Keratinocyte (primary cell): ENCODE measurements around the gene SOX10. TPM values are rescaled to one million over a fixed set of nuclear protein-coding genes. Genes with fewer than 3 reads are reported as not detected.

ENCODE experiments used
- DNase-seq: peaks from one replicate; pipeline ENCODE4 v3.0.0-alpha.2; 2011; ENCODE audit warnings: low read depth, missing footprints, low spot score
- FAIRE-seq: peaks from 2 replicates; lab custom pipeline; 2011; peaks lifted over from hg19 to GRCh38; lab: Jason Lieb, UNC
- H2AFZ ChIP-seq: 2 replicates; pipeline ENCODE4 v1.6.0; 2012; ENCODE audit warnings: low read length, control low read depth, inconsistent platforms; ENCODE audit not compliant: control insufficient read depth
- H3K27ac ChIP-seq: 2 replicates; pipeline ENCODE4 v1.5.1; 2011; ENCODE audit warnings: low read length; ENCODE audit not compliant: control insufficient read depth, insufficient read depth
- H3K27me3 ChIP-seq: 3 replicates; pipeline ENCODE4 v1.6.0; 2011; ENCODE audit warnings: low read length; ENCODE audit not compliant: control insufficient read depth, insufficient read depth; ENCODE audit errors: extremely low read depth
- H3K36me3 ChIP-seq, 2 experiments: 2 replicates in 1 of 2; 3 replicates in 1 of 2; pipeline ENCODE4 v1.5.1; 2011; ENCODE audit warnings: low read length in 2 of 2, mild to moderate bottlenecking in 1 of 2; ENCODE audit not compliant: control insufficient read depth in 2 of 2, insufficient read depth in 2 of 2; ENCODE audit errors: extremely low read depth in 1 of 2
- H3K4me1 ChIP-seq: 3 replicates; pipeline ENCODE4 v1.5.1; 2011; ENCODE audit warnings: low read length; ENCODE audit not compliant: control insufficient read depth, insufficient read depth; ENCODE audit errors: extremely low read depth
- H3K4me2 ChIP-seq: 3 replicates; pipeline ENCODE4 v1.6.0; 2011; ENCODE audit warnings: low read depth, low read length; ENCODE audit not compliant: control insufficient read depth, insufficient read depth; ENCODE audit errors: extremely low read depth
- H3K4me3 ChIP-seq, 3 experiments: fragments of 200-600 bp in 1 of 3; sonication (generic) in 1 of 3; 2 replicates in 2 of 3; 3 replicates in 1 of 3; pipeline ENCODE4 v1.5.1; 2011 to 2016; ENCODE audit warnings: low read length in 3 of 3, mild to moderate bottlenecking in 3 of 3, control low read depth in 2 of 3, inconsistent platforms in 1 of 3, low read depth in 1 of 3, mixed read lengths in 1 of 3, mixed run types in 1 of 3, moderate library complexity in 1 of 3; ENCODE audit not compliant: control insufficient read depth in 2 of 3, insufficient read depth in 2 of 3; ENCODE audit errors: extremely low read depth in 1 of 3
- H3K79me2 ChIP-seq: 2 replicates; pipeline ENCODE4 v1.6.0; 2012; ENCODE audit warnings: low read length; ENCODE audit not compliant: control insufficient read depth, insufficient read depth
- H3K9ac ChIP-seq: 3 replicates; pipeline ENCODE4 v1.6.0; 2011; ENCODE audit warnings: low read length; ENCODE audit not compliant: control insufficient read depth, insufficient read depth; ENCODE audit errors: extremely low read depth
- H3K9me1 ChIP-seq: 3 replicates; pipeline ENCODE4 v1.6.0; 2011; ENCODE audit warnings: low read length; ENCODE audit not compliant: control insufficient read depth, insufficient read depth; ENCODE audit errors: extremely low read depth
- H3K9me3 ChIP-seq: 2 replicates; pipeline ENCODE4 v1.5.1; 2012; ENCODE audit warnings: low read depth, low read length; ENCODE audit not compliant: control insufficient read depth
- H4K20me1 ChIP-seq: 3 replicates; pipeline ENCODE4 v1.6.0; 2011; ENCODE audit warnings: low read length; ENCODE audit not compliant: control insufficient read depth, insufficient read depth; ENCODE audit errors: extremely low read depth
- EZH2 ChIP-seq: IDR thresholded peaks from one replicate; pipeline ENCODE4 v1.6.1; 2012; ENCODE audit warnings: inconsistent platforms, mild to moderate bottlenecking, low read length, moderate library complexity
- dilution Hi-C: fragments of 300-500 bp; cut with MboI; formaldehyde crosslinking; loops from one replicate; pipeline ENCODE4 v1.7.0; 2020; ENCODE audit warnings: low sequenced_read_pairs; ENCODE audit not compliant: extremely low pct_ligation_motif_present
- polyA plus RNA-seq, 5 experiments: library from polyadenylated mRNA; depleted of rRNA in 3 of 5; stranded (reverse) in 3 of 5; stranded (forward) in 1 of 5; unstranded in 1 of 5; fragments of >200 nt; gene quantifications; 1 replicate in 1 of 5; 2 replicates in 3 of 5; 3 replicates in 1 of 5; pipeline versions ENCODE4 v1.2.1 to v1.2.3, GENCODE V29; 2011 to 2012; ENCODE audit warnings: missing spikeins in 2 of 5, low read depth in 1 of 5, low replicate concordance in 1 of 5
- TF ChIP-seq, protein P1 (sequence below), 3 experiments: IDR thresholded peaks in 1 of 3; conservative IDR thresholded peaks in 1 of 3; optimal IDR thresholded peaks in 1 of 3; 2 replicates in 2 of 3; 3 replicates in 1 of 3; pipeline versions ENCODE3 to v1.5.1; 2011; ENCODE audit warnings: low read length in 3 of 3, mild to moderate bottlenecking in 3 of 3, moderate library complexity in 2 of 3, control low read depth in 1 of 3, inconsistent platforms in 1 of 3; ENCODE audit not compliant: insufficient read depth in 2 of 3; ENCODE audit errors: extremely low read depth in 1 of 3

Gene SOX10
- polyA plus RNA-seq, 1 donor (not counting 4 experiments of a cell fraction or from before 2014, with no cell fraction given), result not detected

GRCh38 chr22:38029370-38029769 is 45.0 kb upstream of the SOX10 start:
- Histone ChIP-seq H3K9me1 (no peaks in the 10 kb centered on the region), H3K4me1 (peaks cover 4% of the 10 kb centered on the region), H3K79me2 (no peaks in the 10 kb centered on the region), H3K27me3 (peaks cover 6% of the 10 kb centered on the region), H2AFZ (no peak overlapping the region), H3K27ac (no peak overlapping the region), H3K36me3 (no peaks in the 10 kb centered on the region), H3K9me3 (no peaks in the 10 kb centered on the region), H3K9ac (no peak overlapping the region), H3K4me2 (no peak overlapping the region), H3K4me3 (no peak overlapping the region), H4K20me1 (no peaks in the 10 kb centered on the region)
- TF ChIP-seq, protein P1, sequence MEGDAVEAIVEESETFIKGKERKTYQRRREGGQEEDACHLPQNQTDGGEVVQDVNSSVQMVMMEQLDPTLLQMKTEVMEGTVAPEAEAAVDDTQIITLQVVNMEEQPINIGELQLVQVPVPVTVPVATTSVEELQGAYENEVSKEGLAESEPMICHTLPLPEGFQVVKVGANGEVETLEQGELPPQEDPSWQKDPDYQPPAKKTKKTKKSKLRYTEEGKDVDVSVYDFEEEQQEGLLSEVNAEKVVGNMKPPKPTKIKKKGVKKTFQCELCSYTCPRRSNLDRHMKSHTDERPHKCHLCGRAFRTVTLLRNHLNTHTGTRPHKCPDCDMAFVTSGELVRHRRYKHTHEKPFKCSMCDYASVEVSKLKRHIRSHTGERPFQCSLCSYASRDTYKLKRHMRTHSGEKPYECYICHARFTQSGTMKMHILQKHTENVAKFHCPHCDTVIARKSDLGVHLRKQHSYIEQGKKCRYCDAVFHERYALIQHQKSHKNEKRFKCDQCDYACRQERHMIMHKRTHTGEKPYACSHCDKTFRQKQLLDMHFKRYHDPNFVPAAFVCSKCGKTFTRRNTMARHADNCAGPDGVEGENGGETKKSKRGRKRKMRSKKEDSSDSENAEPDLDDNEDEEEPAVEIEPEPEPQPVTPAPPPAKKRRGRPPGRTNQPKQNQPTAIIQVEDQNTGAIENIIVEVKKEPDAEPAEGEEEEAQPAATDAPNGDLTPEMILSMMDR (optimal IDR thresholded peaks at IDR 0.05 in 1 of 3, IDR thresholded peaks at IDR 0.05 in 1 of 3, conservative IDR thresholded peaks at IDR 0.05 in 1 of 3; ENCODE audit: extremely low read depth in 1 of 3, insufficient read depth in 2 of 3, low read length in 3 of 3), result no peak
- TF ChIP-seq EZH2, result no peak
- no peak for FAIRE-seq
- dilution Hi-C loops, result no loop called here
- DNase-seq, result no peak

DNA sequence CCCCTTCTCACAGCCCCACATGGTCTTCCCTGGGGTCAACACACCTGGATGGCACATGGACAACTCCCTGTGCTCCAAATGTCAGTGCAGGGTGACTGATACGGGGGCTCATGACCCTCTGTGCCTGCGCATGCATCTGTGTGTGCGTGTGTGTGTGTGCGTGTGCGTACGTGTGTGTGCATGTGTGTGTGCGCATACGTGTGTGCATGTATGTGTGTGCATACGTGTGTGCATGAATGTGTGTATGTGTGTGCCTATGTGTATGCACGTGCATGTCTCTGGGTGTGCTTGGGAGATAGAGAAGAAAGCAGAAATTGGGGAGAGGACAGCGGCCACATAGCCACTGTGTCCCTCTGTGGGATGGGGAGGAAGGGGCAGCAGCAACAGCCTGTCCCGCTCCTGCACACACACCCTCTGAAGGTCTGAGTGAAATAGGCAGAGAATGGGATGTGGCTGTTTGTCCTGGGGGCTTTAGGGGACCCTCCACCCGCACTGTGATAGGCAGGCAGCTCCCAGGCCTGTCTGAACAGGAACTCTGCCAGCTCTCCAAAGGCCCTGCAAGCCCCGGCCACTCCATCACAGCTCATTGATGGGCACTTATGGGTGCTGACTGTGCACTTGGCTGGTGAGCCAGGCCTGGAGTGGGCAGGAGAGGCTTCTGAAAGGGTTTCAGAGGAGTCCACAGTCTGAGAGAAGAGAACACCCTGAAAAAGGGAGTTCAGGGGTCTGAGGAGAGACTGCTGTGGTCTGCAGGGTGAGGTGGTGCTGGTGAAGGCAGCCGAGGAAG is 44.2 kb upstream of the SOX10 start:
- Histone ChIP-seq H3K27ac (no peak overlapping the region), H4K20me1 (no peaks in the 10 kb centered on the region), H3K9ac (no peak overlapping the region), H3K79me2 (no peaks in the 10 kb centered on the region), H3K9me1 (no peaks in the 10 kb centered on the region), H3K27me3 (peaks cover 6% of the 10 kb centered on the region), H3K36me3 (no peaks in the 10 kb centered on the region), H3K9me3 (no peaks in the 10 kb centered on the region), H3K4me1 (no peaks in the 10 kb centered on the region), H3K4me2 (no peak overlapping the region), H3K4me3 (no peak overlapping the region), H2AFZ (no peak overlapping the region)
- TF ChIP-seq, protein P1 (optimal IDR thresholded peaks at IDR 0.05 in 1 of 3, IDR thresholded peaks at IDR 0.05 in 1 of 3, conservative IDR thresholded peaks at IDR 0.05 in 1 of 3; ENCODE audit: extremely low read depth in 1 of 3, insufficient read depth in 2 of 3, low read length in 3 of 3), result no peak
- TF ChIP-seq EZH2, result no peak
- dilution Hi-C loops, result no loop called here
- FAIRE-seq (no peak), DNase-seq (no peak)
